Esophagus muscularis mucosa (tissue), 4 donors: ENCODE data around the gene CBX5.

Source experiments
- CTCF ChIP-seq, 3 experiments: fragments of 200-600 bp in 2 of 3; fragments of 450-650 bp in 1 of 3; sonication (generic) in 2 of 3; IDR thresholded peaks; one replicate each; pipeline ENCODE4 v1.5.1; 2017 to 2019; ENCODE audit warnings: antibody characterized with exemption in 3 of 3, mild to moderate bottlenecking in 2 of 3, moderate library complexity in 1 of 3
- EP300 ChIP-seq: sonication (generic); formaldehyde crosslinking; IDR thresholded peaks from one replicate; pipeline ENCODE4 v1.6.1; 2017; ENCODE audit warnings: antibody characterized with exemption
- POLR2A ChIP-seq: fragments of 450-650 bp; IDR thresholded peaks from one replicate; pipeline ENCODE4 v1.6.1; 2017; ENCODE audit warnings: antibody characterized with exemption, moderate library complexity, mild to moderate bottlenecking, low read depth
- POLR2AphosphoS5 ChIP-seq, 2 donors: sonication (generic); formaldehyde crosslinking; IDR thresholded peaks; one replicate each; pipeline ENCODE4 v1.6.1; 2017; ENCODE audit warnings: antibody characterized with exemption in 2 of 2

GRCh38 chr12:54279227-54279631 is 693 bp downstream of the CBX5 start:
- no peak for TF ChIP-seq CTCF (IDR thresholded peaks at IDR 0.05)
- no peak for TF ChIP-seq EP300
- peak; percentile 39 for TF ChIP-seq POLR2A
- TF ChIP-seq POLR2AphosphoS5 (IDR thresholded peaks at IDR 0.05): no peak
